ENCODE results near the gene USP9X.

The USP9X gene

DNA sequence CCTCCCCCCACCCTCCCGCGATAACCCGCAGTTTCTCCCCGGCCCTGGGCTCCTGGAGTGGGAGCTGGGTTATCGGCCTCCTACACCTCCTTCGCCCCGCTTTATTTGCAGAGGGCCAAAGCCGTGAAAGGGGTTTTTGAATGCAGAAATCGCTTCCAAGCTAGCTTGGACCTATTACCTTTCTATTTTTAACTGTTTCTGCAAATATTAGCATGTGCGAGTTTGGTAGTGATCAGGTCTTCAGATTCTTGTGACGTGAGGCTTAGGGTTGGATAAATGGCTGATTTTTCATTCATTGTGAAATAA, 1.3 kb downstream of the USP9X start:
- TF ChIP-seq, protein P1, sequence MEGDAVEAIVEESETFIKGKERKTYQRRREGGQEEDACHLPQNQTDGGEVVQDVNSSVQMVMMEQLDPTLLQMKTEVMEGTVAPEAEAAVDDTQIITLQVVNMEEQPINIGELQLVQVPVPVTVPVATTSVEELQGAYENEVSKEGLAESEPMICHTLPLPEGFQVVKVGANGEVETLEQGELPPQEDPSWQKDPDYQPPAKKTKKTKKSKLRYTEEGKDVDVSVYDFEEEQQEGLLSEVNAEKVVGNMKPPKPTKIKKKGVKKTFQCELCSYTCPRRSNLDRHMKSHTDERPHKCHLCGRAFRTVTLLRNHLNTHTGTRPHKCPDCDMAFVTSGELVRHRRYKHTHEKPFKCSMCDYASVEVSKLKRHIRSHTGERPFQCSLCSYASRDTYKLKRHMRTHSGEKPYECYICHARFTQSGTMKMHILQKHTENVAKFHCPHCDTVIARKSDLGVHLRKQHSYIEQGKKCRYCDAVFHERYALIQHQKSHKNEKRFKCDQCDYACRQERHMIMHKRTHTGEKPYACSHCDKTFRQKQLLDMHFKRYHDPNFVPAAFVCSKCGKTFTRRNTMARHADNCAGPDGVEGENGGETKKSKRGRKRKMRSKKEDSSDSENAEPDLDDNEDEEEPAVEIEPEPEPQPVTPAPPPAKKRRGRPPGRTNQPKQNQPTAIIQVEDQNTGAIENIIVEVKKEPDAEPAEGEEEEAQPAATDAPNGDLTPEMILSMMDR (IDR thresholded peaks at IDR 0.05; ENCODE audit: low read depth, low read length) = no peak

GRCh38 chrX:41087201-41087600, 2.0 kb downstream of the USP9X start:
- TF ChIP-seq, protein P1 (IDR thresholded peaks at IDR 0.05; ENCODE audit: low read depth, low read length) = no peak
- no peak for DNase-seq (ENCODE audit: extremely low read depth, low read depth)

More for the DNA sequence above, 1.3 kb downstream of the USP9X start:
- no peak for DNase-seq (ENCODE audit: extremely low read depth, low read depth)

- DNase-seq (ENCODE audit: extremely low read depth, low read depth) = no peak
- TF ChIP-seq, protein P1 (IDR thresholded peaks at IDR 0.05; ENCODE audit: low read depth, low read length) = no peak
These were observed 5.5 kb downstream of the USP9X start for GRCh38 chrX:41090568-41091238.

DNA sequence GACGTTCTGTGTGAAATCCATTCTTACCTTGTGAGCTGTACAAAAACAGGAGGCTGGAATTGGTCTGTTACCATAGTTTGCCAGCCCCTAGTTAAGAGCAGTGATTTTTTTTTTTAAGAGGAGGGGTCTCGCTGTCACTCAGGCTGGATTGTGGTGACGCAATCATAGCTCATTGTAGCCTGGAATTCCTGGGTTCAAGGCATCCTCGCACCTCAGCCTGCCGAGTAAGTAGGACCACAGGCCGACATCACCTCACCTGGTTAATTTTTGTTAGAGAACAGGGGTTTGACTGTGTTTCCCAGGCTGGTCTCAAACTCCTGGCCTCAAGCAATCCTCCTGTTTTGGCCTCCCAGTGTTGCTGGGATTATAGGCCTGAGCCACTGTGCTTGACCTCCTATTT, 7.5 kb downstream of the USP9X start:
- no peak for DNase-seq (ENCODE audit: extremely low read depth, low read depth)
- TF ChIP-seq, protein P1 (IDR thresholded peaks at IDR 0.05; ENCODE audit: low read depth, low read length) = no peak

GRCh38 chrX:41095174-41095573, 9.9 kb downstream of the USP9X start:
- TF ChIP-seq, protein P1 (IDR thresholded peaks at IDR 0.05; ENCODE audit: low read depth, low read length) = no peak
- no peak for DNase-seq (ENCODE audit: extremely low read depth, low read depth)

GRCh38 chrX:41095908-41096307, 10.7 kb downstream of the USP9X start:
- DNase-seq (ENCODE audit: extremely low read depth, low read depth) = no peak
- TF ChIP-seq, protein P1 (IDR thresholded peaks at IDR 0.05; ENCODE audit: low read depth, low read length) = no peak

DNA sequence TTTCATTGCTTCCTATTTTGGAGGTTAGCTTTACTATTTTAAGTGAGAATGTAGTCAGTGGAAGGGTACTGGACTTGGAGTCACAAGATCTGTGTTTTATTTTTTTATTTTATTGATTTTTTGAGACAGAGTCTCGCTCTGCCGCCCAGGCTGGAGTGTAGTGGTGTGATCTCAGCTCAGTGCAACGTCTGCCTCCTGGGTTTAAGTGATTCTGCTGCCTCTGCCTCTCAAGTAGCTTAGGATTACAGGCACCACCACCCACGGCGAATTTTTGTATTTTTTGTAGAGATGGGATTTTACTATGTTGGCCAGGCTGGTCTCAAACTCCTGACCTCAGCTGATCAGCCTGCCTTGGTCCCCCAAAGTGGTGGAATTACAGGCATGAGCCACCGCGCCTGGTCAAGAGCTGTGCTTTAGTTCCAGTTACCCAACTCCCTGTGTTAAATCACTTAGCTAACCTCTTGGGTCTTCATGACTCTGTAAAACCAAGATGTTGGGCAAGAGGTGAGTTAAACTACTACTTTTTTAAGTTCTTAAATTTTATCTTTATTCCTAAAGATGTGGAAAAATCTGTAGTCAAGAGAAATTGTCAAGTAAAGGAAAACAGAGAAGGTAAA, 11.2 kb downstream of the USP9X start:
- no peak for DNase-seq (ENCODE audit: extremely low read depth, low read depth)
- TF ChIP-seq, protein P1 (IDR thresholded peaks at IDR 0.05; ENCODE audit: low read depth, low read length) = no peak
